Bronchial epithelial cell (primary cell): ENCODE results near the gene ELOVL6. TPM values are rescaled to one million over a fixed set of nuclear protein-coding genes. Genes with fewer than 3 reads are reported as not detected.
A peak's percentile ranks its signal among the peaks of the same experiment; 100 is the strongest.

ENCODE experiments used
- DNase-seq: peaks from one replicate; pipeline ENCODE4 v3.0.0-alpha.2; 2010; ENCODE audit warnings: low read depth
- FAIRE-seq: peaks from 2 replicates; lab custom pipeline; 2011; peaks lifted over from hg19 to GRCh38; lab: Jason Lieb, UNC
- H3K27me3 ChIP-seq: 2 replicates; pipeline ENCODE4 v1.5.1; 2011; ENCODE audit warnings: low read length; ENCODE audit not compliant: control insufficient read depth, insufficient read depth
- H3K36me3 ChIP-seq: 2 replicates; pipeline ENCODE4 v1.5.1; 2011; ENCODE audit warnings: low read length; ENCODE audit not compliant: control insufficient read depth, insufficient read depth
- H3K4me3 ChIP-seq: 2 replicates; pipeline ENCODE4 v1.5.1; 2011; ENCODE audit warnings: mild to moderate bottlenecking, low read depth, low read length, control low read depth
- CTCF ChIP-seq: IDR thresholded peaks from 2 replicates; pipeline ENCODE4 v1.5.1; 2011; ENCODE audit warnings: mild to moderate bottlenecking, moderate library complexity, low read length, control low read depth, inconsistent platforms; ENCODE audit not compliant: insufficient read depth, severe bottlenecking
- total RNA-seq: library from RNA; depleted of rRNA; stranded (reverse); fragments of >200 nt; gene quantifications from 2 replicates; pipeline ENCODE4 v1.2.1, GENCODE V29; 2014

ELOVL6 gene
- total RNA-seq, 1 donor from 2014 or later, result 6.8 TPM

GRCh38 chr4:110112056-110112455, 86.4 kb downstream of the ELOVL6 start:
- no peak overlapping the region for H3K4me3 ChIP-seq
- DNase-seq, result no peak
- no peak for TF ChIP-seq CTCF
- no peak for FAIRE-seq
- H3K27me3 ChIP-seq, result no peaks in the 10 kb centered on the region
- no peaks in the 10 kb centered on the region for H3K36me3 ChIP-seq

DNA sequence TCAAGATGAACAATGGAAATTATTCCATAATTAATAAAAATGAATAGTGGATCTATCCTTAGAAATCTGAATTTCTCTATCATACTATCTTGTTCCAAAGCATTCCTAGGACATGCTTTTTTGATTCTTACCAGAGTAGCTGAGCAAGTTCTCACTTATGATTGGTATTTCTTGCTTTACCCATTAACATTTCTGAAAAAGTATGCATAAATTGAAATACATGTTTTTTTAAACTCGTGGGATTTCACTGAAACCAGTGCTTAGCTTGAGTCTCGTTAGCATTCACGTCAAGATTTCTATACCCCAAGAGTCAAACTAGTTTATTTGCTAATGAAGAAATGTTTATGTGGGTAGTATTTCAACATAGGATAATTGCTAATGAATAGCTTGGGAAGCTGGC, 89.0 kb downstream of the ELOVL6 start:
- DNase-seq, result no peak
- Histone ChIP-seq H3K4me3 (no peak overlapping the region), H3K36me3 (peaks cover 5% of the 10 kb centered on the region), H3K27me3 (no peaks in the 10 kb centered on the region)
- TF ChIP-seq CTCF, result no peak
- no peak for FAIRE-seq

GRCh38 chr4:110108960-110109359, 89.5 kb downstream of the ELOVL6 start:
- FAIRE-seq (no peak), DNase-seq (no peak)
- no peak for TF ChIP-seq CTCF
- H3K27me3 ChIP-seq, result no peaks in the 10 kb centered on the region
- peaks cover 5% of the 10 kb centered on the region for H3K36me3 ChIP-seq
- no peak overlapping the region for H3K4me3 ChIP-seq

DNA sequence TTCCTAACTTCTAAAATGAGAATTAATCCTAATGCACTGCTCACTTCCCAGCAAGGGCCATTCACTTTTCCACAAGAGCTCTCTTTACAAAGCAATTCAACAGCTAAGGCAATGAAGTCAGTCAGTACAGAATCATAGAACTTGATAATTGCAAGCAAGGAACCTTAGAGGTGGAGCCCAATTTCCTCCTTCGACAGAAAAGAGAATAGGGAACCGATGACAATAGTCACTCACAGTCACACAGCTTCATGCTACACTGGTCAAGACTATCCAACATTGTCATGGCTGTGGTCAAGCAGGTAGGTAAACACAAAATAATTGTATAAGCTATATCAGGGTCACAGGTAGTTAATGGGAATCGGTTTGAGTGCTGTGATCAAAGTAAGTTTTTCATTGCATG, 90.0 kb downstream of the ELOVL6 start:
- DNase-seq (no peak), FAIRE-seq (no peak)
- Histone ChIP-seq H3K27me3 (no peaks in the 10 kb centered on the region), H3K36me3 (peaks cover 5% of the 10 kb centered on the region), H3K4me3 (no peak overlapping the region)
- no peak for TF ChIP-seq CTCF

- H3K27me3 ChIP-seq, result no peaks in the 10 kb centered on the region
- no peak for TF ChIP-seq CTCF
- no peak overlapping the region for H3K4me3 ChIP-seq
- FAIRE-seq (no peak), DNase-seq (peak; percentile 41)
- peaks cover 5% of the 10 kb centered on the region for H3K36me3 ChIP-seq
Measured at GRCh38 chr4:110107866-110108265, 90.5 kb downstream of the ELOVL6 start.

DNA sequence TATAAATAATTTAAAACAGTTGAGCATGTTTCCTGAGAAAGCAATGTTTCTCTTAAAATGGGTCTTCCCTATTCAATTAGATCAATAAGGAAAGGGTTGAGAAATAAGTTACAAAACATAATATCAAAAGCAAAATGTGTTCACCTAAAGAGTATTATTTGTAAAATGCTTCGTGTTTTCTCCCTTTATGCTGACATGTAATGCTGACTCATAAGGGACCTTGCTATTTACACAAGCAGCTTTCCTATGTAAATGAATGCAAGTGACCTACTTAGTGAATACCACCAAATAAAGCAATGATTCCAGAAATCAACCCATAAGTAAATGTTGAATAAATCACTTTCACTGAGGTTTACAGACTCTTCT, 91.5 kb downstream of the ELOVL6 start:
- peaks cover 5% of the 10 kb centered on the region for H3K36me3 ChIP-seq
- FAIRE-seq, result no peak

More for the DNA sequence above, 91.5 kb downstream of the ELOVL6 start:
- no peak overlapping the region for H3K4me3 ChIP-seq
- TF ChIP-seq CTCF, result no peak
- peak; percentile 87 for DNase-seq
- H3K27me3 ChIP-seq, result no peaks in the 10 kb centered on the region
